HCT116 (cell line): Measurements from ENCODE around the gene ARMH4. TPM values are rescaled to one million over a fixed set of nuclear protein-coding genes. Genes with fewer than 3 reads are reported as not detected.

ENCODE experiments used
- ATAC-seq: fragments of 200-7000 bp; cut with Tn5 transposase; 2 replicates; pipeline ENCODE4 v1.9.1; 2020; ENCODE audit warnings: mild to moderate bottlenecking, moderate library complexity
- BruUV-seq: library from RNA; stranded (reverse); fragments of 400-500 nt; replicated peaks from 2 replicates; lab custom pipeline; 2021; lab: Mats Ljungman, UMichigan
- CTCF ChIA-PET: fragments of 300-600 bp; sonication (Branson Sonifier 250); formaldehyde crosslinking; loops from one replicate; lab custom pipeline; 2021; ENCODE audit warnings: antibody characterized with exemption; lab: Charles Lee
- POLR2A ChIA-PET: fragments of 300-600, 350-600 bp; sonication (Branson Sonifier 250); formaldehyde crosslinking; loops from one replicate; lab custom pipeline; 2021; ENCODE audit warnings: antibody characterized with exemption; lab: Charles Lee
- RAD21 ChIA-PET, 2 experiments: fragments of 300-600 bp; sonication (Branson Sonifier 250); formaldehyde crosslinking; loops; one replicate each; lab custom pipeline; 2023; ENCODE audit warnings: low total read pairs in 2 of 2; ENCODE audit not compliant: uncharacterized antibody in 2 of 2, unreplicated experiment in 2 of 2, low non-redundant PET in 1 of 2; lab: Charles Lee
- DNase-seq: peaks from one replicate; pipeline ENCODE4 v3.0.0-alpha.2; 2010; ENCODE audit warnings: low read depth, low spot score
- H2AFZ ChIP-seq: fragments of 200-600 bp; shearing (Covaris generic), sonication (generic); 2 replicates; pipeline ENCODE4 v1.6.1; 2017; ENCODE audit warnings: low read depth, mixed run types, mixed read lengths, antibody characterized with exemption, low read length; ENCODE audit not compliant: poor library complexity, severe bottlenecking
- H3K27ac ChIP-seq: 2 replicates; pipeline ENCODE4 v1.5.1; 2012; ENCODE audit warnings: low read depth, low read length
- H3K27me3 ChIP-seq: fragments of 200-600 bp; sonication (generic); 2 replicates; pipeline ENCODE4 v1.6.1; 2016; ENCODE audit warnings: mixed run types, low read length, mixed read lengths; ENCODE audit not compliant: insufficient read depth
- H3K36me3 ChIP-seq, 2 experiments: fragments of 200-500 bp in 1 of 2; fragments of 200-600 bp in 1 of 2; sonication (Bioruptor generic) in 1 of 2; sonication (generic) in 1 of 2; 2 replicates each; pipeline versions ENCODE4 v1.5.1 to v1.6.1; 2014 to 2016; ENCODE audit warnings: low read length in 2 of 2, inconsistent platforms in 1 of 2, mixed read lengths in 1 of 2, mixed run types in 1 of 2; ENCODE audit not compliant: insufficient read depth in 2 of 2, control insufficient read depth in 1 of 2
- H3K4me1 ChIP-seq, 2 experiments: fragments of 200-600 bp in 1 of 2; sonication (generic) in 1 of 2; 2 replicates each; pipeline versions ENCODE4 v1.5.1 to v1.6.1; 2012 to 2017; ENCODE audit warnings: low read length in 2 of 2, inconsistent platforms in 1 of 2, mild to moderate bottlenecking in 1 of 2, mixed read lengths in 1 of 2, mixed run types in 1 of 2, moderate library complexity in 1 of 2; ENCODE audit not compliant: insufficient read depth in 2 of 2, control insufficient read depth in 1 of 2
- H3K4me2 ChIP-seq: fragments of 200-600 bp; sonication (generic); 2 replicates; pipeline ENCODE4 v1.6.1; 2017; ENCODE audit warnings: mixed run types, low read length, mixed read lengths
- H3K4me3 ChIP-seq, 2 experiments: fragments of 200-600 bp in 1 of 2; sonication (generic) in 1 of 2; replicated peaks in 1 of 2; 2 replicates each; pipeline ENCODE4 v1.5.1; 2011 to 2016; ENCODE audit warnings: low read length in 2 of 2, control low read depth in 1 of 2, low read depth in 1 of 2, mild to moderate bottlenecking in 1 of 2, mixed read lengths in 1 of 2, mixed run types in 1 of 2
- H3K79me2 ChIP-seq: fragments of 200-600 bp; sonication (generic); 2 replicates; pipeline ENCODE4 v1.6.1; 2017; ENCODE audit warnings: mild to moderate bottlenecking, mixed run types, low read length, moderate library complexity, mixed read lengths; ENCODE audit not compliant: insufficient read depth
- H3K9ac ChIP-seq: fragments of 200-600 bp; sonication (generic); 2 replicates; pipeline ENCODE4 v1.6.1; 2016; ENCODE audit warnings: low read length, mixed read lengths
- H3K9me2 ChIP-seq: fragments of 200-600 bp; sonication (generic), shearing (Covaris generic); 2 replicates; pipeline ENCODE4 v1.6.1; 2017; ENCODE audit warnings: mixed run types, mild to moderate bottlenecking, moderate library complexity; ENCODE audit not compliant: insufficient read depth
- H3K9me3 ChIP-seq, 2 experiments: fragments of 200-500 bp in 1 of 2; fragments of 200-600 bp in 1 of 2; sonication (Bioruptor generic) in 1 of 2; sonication (generic) in 1 of 2; 2 replicates each; pipeline ENCODE4 v1.6.1; 2014 to 2017; ENCODE audit warnings: low read length in 2 of 2, mixed read lengths in 2 of 2, inconsistent platforms in 1 of 2, low read depth in 1 of 2, mild to moderate bottlenecking in 1 of 2, mixed run types in 1 of 2, moderate library complexity in 1 of 2; ENCODE audit not compliant: control insufficient read depth in 1 of 2, insufficient read depth in 1 of 2
- H4K20me1 ChIP-seq: fragments of 200-600 bp; sonication (generic), shearing (Covaris generic); 2 replicates; pipeline ENCODE4 v1.6.1; 2017; ENCODE audit warnings: mixed run types, mild to moderate bottlenecking, moderate library complexity; ENCODE audit not compliant: insufficient read depth
- ATF3 ChIP-seq: IDR thresholded peaks from 2 replicates; pipeline ENCODE4 v1.6.1; 2012
- CTCF ChIP-seq, 3 experiments: fragments of 200-600 bp in 1 of 3; sonication (generic) in 1 of 3; IDR thresholded peaks in 2 of 3; conservative IDR thresholded peaks in 1 of 3; 2 replicates each; pipeline ENCODE4 v1.5.1; 2012 to 2017; ENCODE audit warnings: low read depth in 2 of 3, low read length in 2 of 3, antibody characterized with exemption in 1 of 3, borderline replicate concordance in 1 of 3, control low read depth in 1 of 3, mild to moderate bottlenecking in 1 of 3, mixed read lengths in 1 of 3, mixed run types in 1 of 3, moderate library complexity in 1 of 3; ENCODE audit not compliant: insufficient read depth in 1 of 3
- EZH2 ChIP-seq: fragments of 200-600 bp; sonication (generic); IDR thresholded peaks from 2 replicates; pipeline ENCODE4 v1.6.1; 2017; ENCODE audit warnings: antibody characterized with exemption, mixed run types
- EZH2phosphoT487 ChIP-seq: fragments of 200-600 bp; IDR thresholded peaks from 2 replicates; pipeline ENCODE4 v1.6.1; 2018; ENCODE audit warnings: antibody characterized with exemption, borderline replicate concordance
- FOSL1 ChIP-seq: IDR thresholded peaks from 2 replicates; pipeline ENCODE4 v1.6.1; 2012; ENCODE audit warnings: low read depth
- JUND ChIP-seq: IDR thresholded peaks from 2 replicates; pipeline ENCODE4 v1.6.1; 2012
- MAX ChIP-seq: IDR thresholded peaks from 2 replicates; pipeline ENCODE4 v1.6.1; 2012
- POLR2A ChIP-seq: IDR thresholded peaks from 2 replicates; pipeline ENCODE4 v1.7.0; 2011; ENCODE audit warnings: borderline replicate concordance; ENCODE audit not compliant: insufficient read depth, insufficient read length; ENCODE audit errors: extremely low read depth
- REST ChIP-seq: IDR thresholded peaks from 2 replicates; pipeline ENCODE4 v1.6.1; 2012; ENCODE audit warnings: low read depth
- SP1 ChIP-seq: IDR thresholded peaks from 2 replicates; pipeline ENCODE4 v1.6.1; 2012; ENCODE audit warnings: low read depth
- SRF ChIP-seq: IDR thresholded peaks from 2 replicates; pipeline ENCODE4 v1.6.1; 2012; ENCODE audit warnings: low read depth
- TCF7L2 ChIP-seq: IDR thresholded peaks from 2 replicates; pipeline ENCODE4 v1.7.0; 2011; ENCODE audit warnings: borderline replicate concordance, inconsistent platforms; ENCODE audit not compliant: insufficient read depth, insufficient read length; ENCODE audit errors: extremely low read depth
- YY1 ChIP-seq: IDR thresholded peaks from 2 replicates; pipeline ENCODE4 v1.6.1; 2011; ENCODE audit warnings: low read length, low read depth, moderate library complexity, mild to moderate bottlenecking; ENCODE audit not compliant: insufficient replicate concordance; ENCODE audit errors: extremely low read depth
- ZFX ChIP-seq: fragments of 450-650 bp; IDR thresholded peaks from 2 replicates; pipeline ENCODE4 v1.6.1; 2017
- ZNF274 ChIP-seq: fragments of 200-500 bp; sonication (Bioruptor generic); IDR thresholded peaks from 2 replicates; pipeline ENCODE4 v1.6.1; 2014; ENCODE audit warnings: mild to moderate bottlenecking, low read depth, low read length, inconsistent platforms
- intact Hi-C: fragments of 100-400 bp; cut with micrococcal nuclease; formaldehyde crosslinking; loops from 2 replicates; pipeline ENCODE4 v1.10.0; 2022
- total RNA-seq: library from RNA; stranded (reverse); gene quantifications from one replicate; pipeline ENCODE4 v1.2.1, GENCODE V29; 2021; ENCODE audit not compliant: unreplicated experiment

Gene ARMH4
- total RNA-seq, 1 experiment from 2014 or later, result 1.7 TPM

- TF ChIP-seq JUND (0 out of 2 replicates have a peak, but pooled peaks have one; percentile 15), ZFX (peak; percentile 66; the same call in 1 of the 2 replicates), POLR2A (peak; percentile 61), TCF7L2 (no peak)
Observed at GRCh38 chr14:58199726-58200479, 47.9 kb upstream of the ARMH4 start, which contains the start of gene ACTR10 (continued).

- no TSS peak for BruUV-seq
- no peak overlapping the region for H3K4me2 ChIP-seq
Observed at GRCh38 chr14:58198086-58198485, 46.1 kb upstream of the ARMH4 start.

More at GRCh38 chr14:58198086-58198485, 46.1 kb upstream of the ARMH4 start:
- no peaks in the 10 kb centered on the region for H3K9me3 ChIP-seq
- POLR2A ChIA-PET, result interaction anchor here (1.4 kb wide), 1 partner anchor 115 kb away, joined by 3 read pairs; no protein-coding TSS in a partner anchor
- TF ChIP-seq ZNF274, result no peak
- TF ChIP-seq POLR2A, result no peak
- TF ChIP-seq MAX, result no peak
- no peak for TF ChIP-seq ATF3
- no peak for TF ChIP-seq EZH2phosphoT487
- TF ChIP-seq CTCF (IDR thresholded peaks at IDR 0.05 in 2 of 3, conservative IDR thresholded peaks at IDR 0.05 in 1 of 3; ENCODE audit: borderline replicate concordance in 1 of 3, insufficient read depth in 1 of 3, low read depth in 2 of 3, low read length in 2 of 3), result no peak
- TF ChIP-seq EZH2, result no peak
- no peak for TF ChIP-seq SP1
- no peak for TF ChIP-seq REST
- no peak for TF ChIP-seq FOSL1
- TF ChIP-seq ZFX, result no peak
- TF ChIP-seq JUND, result no peak
- TF ChIP-seq SRF, result no peak
- no peak for TF ChIP-seq YY1
- H3K4me1 ChIP-seq, result peaks cover 13 to 17% of the 10 kb centered on the region in 2 experiments; a peak in 3 of 4 replicates
- intact Hi-C loops, result no loop called here
- H4K20me1 ChIP-seq, result no peaks in the 10 kb centered on the region
- no peak overlapping the region for H2AFZ ChIP-seq
- H3K79me2 ChIP-seq, result peaks cover 22% of the 10 kb centered on the region
- H3K27ac ChIP-seq, result no peak overlapping the region
- ATAC-seq (no peak), DNase-seq (no peak)
- H3K9ac ChIP-seq, result no peak overlapping the region
- CTCF ChIA-PET, result no interaction called here
- no peak overlapping the region for H3K4me3 ChIP-seq
- RAD21 ChIA-PET, result no interaction called here
- peaks cover 0 to 3% of the 10 kb centered on the region in 2 experiments; a peak in 1 of 4 replicates for H3K36me3 ChIP-seq
- no peaks in the 10 kb centered on the region for H3K9me2 ChIP-seq
- no peaks in the 10 kb centered on the region for H3K27me3 ChIP-seq
